Dermis microvascular lymphatic vessel endothelial cell (primary cell): Measurements from ENCODE around the gene GRIP1. TPM values are rescaled to one million over a fixed set of nuclear protein-coding genes. Genes with fewer than 3 reads are reported as not detected.

Experiments
- DNase-seq, 2 donors: peaks; one replicate each; pipeline versions ENCODE4 v3.0.0 to v3.0.0-alpha.2; 2010; ENCODE audit warnings: low read depth in 2 of 2
- total RNA-seq: library from RNA; depleted of rRNA; stranded (reverse); fragments of >200 nt; gene quantifications from 2 replicates; pipeline ENCODE4 v1.2.1, GENCODE V29; 2014

Gene GRIP1
- total RNA-seq, 1 donor from 2014 or later: under 0.01 TPM

- no peak for DNase-seq
These were observed 34.7 kb downstream of the GRIP1 start for GRCh38 chr12:66644151-66644550.

GRCh38 chr12:66640691-66641460 lies 38.0 kb downstream of the GRIP1 start:
- DNase-seq: no peak

- no peak for DNase-seq
These were observed 40.2 kb downstream of the GRIP1 start for GRCh38 chr12:66638666-66639065.

DNA sequence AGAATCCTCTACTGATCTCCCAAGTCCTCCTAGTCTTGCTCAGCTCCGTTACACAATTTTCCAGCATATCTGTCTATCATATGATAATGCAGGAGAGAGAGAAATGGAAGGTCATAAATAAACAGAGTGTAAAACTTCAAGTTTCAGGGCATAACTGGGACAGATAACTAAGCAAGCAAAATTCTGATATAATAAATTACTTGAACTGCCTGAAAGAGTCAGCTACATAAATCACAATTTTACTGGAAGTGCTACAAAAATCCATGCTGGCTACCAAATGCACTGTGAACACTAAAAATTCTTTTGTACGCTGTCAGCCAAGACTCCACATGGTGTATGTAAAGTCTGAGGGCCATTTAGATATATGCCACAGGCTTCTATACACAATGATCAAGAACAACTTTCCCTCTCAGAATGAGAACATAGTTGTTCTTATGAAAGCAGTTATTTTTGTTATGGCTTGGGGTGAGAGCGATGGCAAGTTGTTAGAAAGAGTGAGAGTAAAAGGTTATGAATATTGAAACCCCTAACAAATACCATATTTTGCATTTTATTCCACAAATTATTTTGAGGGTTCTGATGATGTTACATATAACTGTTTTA lies 41.1 kb downstream of the GRIP1 start:
- no peak for DNase-seq

DNA sequence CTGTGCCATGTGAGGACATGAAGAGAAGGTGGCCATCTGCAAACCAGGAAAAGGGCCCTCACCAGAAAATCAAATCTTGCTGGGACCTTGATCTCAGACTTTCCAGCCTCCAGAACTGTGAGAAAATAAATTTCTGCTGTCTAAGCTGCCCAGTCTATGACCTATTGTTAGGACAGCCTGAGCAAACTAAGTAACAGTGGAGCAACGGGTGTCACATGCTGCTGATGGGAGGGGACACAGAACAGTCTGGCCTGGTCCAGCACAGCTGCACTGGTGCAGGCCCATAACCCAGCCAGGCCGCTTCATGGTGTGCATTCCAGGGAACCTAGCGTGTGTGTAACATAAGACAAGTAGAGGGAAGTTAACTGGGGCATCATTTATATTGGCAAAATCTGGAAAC lies 42.1 kb downstream of the GRIP1 start:
- no peak for DNase-seq

DNA sequence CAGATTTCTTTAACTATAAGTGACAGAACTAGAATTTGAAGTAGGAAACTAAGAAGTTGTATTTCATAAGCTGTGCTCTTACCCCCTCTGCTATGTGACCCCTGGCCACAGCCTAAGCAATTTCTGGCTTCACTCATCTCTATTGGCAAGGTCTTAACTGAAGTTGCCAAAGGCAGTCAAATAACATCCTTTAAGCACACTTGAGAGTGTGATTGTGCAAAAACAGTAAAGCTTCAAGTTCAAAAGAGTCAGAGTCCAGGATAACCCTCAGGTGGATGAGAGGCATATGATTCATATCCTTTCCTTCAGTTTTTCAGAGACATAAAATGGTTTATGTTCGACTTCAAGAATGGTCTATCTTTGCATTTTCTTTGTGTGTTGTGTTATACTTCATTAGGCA lies 45.2 kb downstream of the GRIP1 start:
- DNase-seq: peak in 1 of 2 donors; percentile 1

- DNase-seq: no peak
These were observed 49.6 kb downstream of the GRIP1 start for GRCh38 chr12:66629138-66629870.

DNA sequence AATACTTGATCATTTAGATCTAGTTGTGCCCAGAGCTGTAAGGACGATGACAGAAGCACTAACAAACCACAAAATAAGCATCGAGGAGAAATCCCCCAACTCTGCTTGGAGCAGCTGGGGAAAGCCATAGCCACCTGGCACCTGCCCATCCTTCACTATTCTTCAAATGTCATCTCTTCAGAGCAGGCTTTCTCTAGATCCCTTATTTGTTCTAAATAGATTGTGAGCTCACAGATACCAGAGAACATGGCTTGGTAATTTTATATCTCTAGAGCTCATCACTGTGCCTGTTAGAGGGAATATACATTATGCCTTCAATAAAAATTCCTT lies 50.9 kb downstream of the GRIP1 start:
- no peak for DNase-seq

GRCh38 chr12:66627270-66627987 lies 51.4 kb downstream of the GRIP1 start:
- no peak for DNase-seq

- DNase-seq: no peak
These were observed 54.1 kb downstream of the GRIP1 start for GRCh38 chr12:66624806-66625205.

- DNase-seq: no peak
These were observed 55.4 kb downstream of the GRIP1 start for GRCh38 chr12:66623455-66623854.

- no peak for DNase-seq
These were observed 58.2 kb downstream of the GRIP1 start for GRCh38 chr12:66620688-66621087.

DNA sequence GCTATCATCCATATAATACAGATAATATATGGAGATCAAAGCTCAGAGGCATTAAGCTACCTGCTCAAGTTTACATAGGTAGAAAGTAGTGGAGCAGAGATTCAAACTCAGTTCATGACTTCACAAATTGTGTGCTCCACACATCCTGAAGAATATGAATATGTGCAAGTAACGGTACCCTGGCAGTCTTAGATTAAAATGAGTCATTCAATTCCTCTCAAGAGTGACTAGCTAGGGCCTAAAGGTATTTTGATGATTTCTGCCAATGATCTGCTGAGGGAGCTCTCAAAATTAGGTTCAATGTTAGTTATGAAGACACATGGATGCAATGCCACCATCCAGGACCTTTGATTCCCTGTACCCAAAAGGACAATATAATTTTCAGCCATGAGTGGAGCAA lies 58.9 kb downstream of the GRIP1 start:
- DNase-seq: no peak

GRCh38 chr12:66617991-66618390 lies 60.9 kb downstream of the GRIP1 start:
- no peak for DNase-seq

- DNase-seq: no peak
These were observed 66.6 kb downstream of the GRIP1 start for GRCh38 chr12:66612090-66612775.

DNA sequence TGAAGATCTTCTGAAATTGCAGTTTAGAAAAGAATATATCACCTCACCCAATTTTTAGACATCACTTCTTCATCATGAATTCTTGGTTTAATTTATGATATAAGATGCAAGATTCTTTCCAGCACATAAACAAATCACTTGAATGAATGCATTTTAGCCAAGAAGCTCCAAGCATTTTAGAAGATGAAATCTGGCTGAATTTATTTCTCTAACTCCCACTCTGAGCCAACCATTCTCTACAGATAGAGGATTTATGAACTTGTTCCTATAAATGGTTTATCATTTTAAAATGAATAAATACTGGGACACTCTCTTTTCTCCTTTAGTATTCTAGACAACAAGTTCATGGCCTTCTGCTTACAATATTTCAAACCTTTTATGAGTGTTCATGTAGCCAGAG lies 71.7 kb downstream of the GRIP1 start:
- DNase-seq: no peak

- no peak for DNase-seq
These were observed 73.6 kb downstream of the GRIP1 start for GRCh38 chr12:66605293-66605692.

- no peak for DNase-seq
These were observed 74.8 kb downstream of the GRIP1 start for GRCh38 chr12:66603981-66604479.

- DNase-seq: no peak
These were observed 75.4 kb downstream of the GRIP1 start for GRCh38 chr12:66603461-66603860.

DNA sequence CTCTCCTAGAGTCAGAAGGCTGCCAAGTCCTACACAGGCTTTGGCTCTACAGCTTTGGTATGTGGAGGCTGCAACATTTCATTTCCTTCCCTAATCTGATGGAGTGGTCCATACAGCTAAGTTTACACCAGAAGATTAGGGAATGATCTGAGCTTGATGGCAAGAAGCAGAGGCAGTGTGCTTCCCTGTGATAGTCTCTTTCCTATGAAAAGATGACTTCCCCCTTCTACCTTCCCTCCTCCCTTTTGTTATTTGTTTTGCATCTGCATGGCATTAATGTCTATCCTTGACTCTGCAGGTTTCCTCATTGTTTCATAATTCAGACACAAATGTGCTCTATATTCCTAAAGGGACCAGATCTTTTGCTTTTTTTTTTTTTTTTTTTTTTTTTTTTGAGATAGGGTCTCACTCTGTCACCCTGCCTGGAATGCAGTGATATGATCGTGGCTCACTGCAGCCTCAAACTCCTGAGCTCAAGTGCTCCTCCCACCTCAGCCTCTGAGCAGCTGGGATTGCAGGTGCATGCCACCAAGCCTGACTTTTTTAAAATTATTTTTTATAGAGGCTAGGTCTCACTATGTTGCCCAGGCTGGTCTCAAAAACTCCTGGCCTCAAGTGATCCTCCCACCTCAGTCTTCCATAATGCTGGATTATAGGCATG lies 76.3 kb downstream of the GRIP1 start:
- no peak for DNase-seq

DNA sequence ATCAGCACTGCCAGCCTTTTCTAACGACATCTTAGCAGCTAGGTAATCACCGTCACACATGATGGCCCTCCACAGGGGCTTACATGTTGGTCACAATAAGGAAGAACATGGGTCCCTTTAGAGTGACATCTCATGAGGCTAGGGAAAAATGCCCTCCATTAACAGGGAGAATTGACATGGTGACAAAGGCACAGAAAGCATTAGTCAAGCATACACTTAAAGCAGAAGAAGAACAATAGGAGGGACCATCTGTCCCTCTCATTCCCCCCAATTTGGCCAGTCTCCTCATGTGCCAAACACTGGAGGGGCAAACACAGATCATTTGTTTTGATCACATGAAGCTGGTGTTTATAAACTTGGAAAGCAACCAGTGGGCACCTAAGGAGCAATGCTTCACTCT lies 78.0 kb downstream of the GRIP1 start:
- no peak for DNase-seq
